Mammary epithelial cell (primary cell): ENCODE results near the gene DGLUCY.

ENCODE experiments used
- CTCF ChIP-seq, 2 donors: IDR thresholded peaks in 1 of 2; conservative IDR thresholded peaks in 1 of 2; 2 replicates each; pipeline ENCODE4 v1.5.1; 2011 to 2012; ENCODE audit warnings: inconsistent platforms in 2 of 2, low read length in 2 of 2, mild to moderate bottlenecking in 2 of 2, control low read depth in 1 of 2, low read depth in 1 of 2; ENCODE audit not compliant: insufficient read depth in 1 of 2; ENCODE audit errors: extremely low read depth in 1 of 2
- EZH2 ChIP-seq: IDR thresholded peaks from 2 replicates; pipeline ENCODE4 v1.6.1; 2012; ENCODE audit warnings: low read length, inconsistent platforms, borderline replicate concordance

- TF ChIP-seq CTCF (conservative IDR thresholded peaks at IDR 0.05 in 1 of 2, IDR thresholded peaks at IDR 0.05 in 1 of 2; ENCODE audit: extremely low read depth in 1 of 2, insufficient read depth in 1 of 2, low read depth in 1 of 2, low read length in 2 of 2) (no peak), EZH2 (no peak)
These were observed 105.9 kb downstream of the DGLUCY start for GRCh38 chr14:91219517-91220389.
